ENCODE data around the gene CYFIP1.
"Not testable (repeated sequence)": the region's sequence is repeated elsewhere in the genome, so short reads cannot be mapped to it uniquely, and the experiment has no call there.

Gene CYFIP1

DNA sequence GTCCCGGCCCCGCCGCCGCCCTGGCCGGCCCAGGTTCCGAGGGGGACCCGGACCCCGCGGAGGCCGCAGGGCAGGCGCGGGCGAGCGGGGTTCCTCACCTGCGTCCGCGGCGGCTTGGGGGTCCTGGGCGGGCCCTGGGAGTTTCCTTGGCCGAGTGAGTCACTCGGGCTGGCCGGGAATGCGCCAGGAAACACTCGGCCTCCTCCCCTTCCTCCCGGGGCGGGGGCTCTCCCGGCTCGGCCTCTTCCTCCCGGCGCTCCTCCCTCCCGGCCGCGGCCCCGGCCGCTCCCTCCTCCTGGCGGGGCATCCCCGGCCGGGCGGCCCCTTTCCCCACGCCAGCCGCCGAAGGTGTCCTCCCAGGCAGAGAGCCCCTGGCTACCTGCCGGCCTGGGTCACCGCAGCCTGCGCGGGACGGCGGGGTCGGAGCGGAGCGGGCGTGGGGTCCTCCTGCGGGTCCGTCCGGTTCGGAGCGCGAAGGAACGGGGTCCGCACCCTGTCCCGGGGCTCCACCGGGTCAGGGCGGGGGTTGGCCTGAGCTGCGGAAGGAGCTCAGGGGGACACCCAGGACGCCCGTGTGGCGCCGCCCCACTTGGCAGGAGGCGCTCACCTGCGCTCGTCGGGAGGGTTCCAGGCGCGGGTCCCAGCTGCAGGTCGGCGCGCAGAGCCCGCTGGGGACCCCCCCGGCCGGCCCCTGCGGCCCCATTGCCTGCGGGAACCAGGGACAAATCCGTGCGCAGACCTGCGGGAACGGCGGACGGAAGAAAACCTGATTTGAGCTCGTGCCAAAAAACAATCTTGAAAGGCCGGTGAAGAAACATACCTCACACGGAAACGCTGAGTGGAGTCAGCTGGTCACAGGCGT is at the start of gene CYFIP1:
Gene CYFIP1, minus strand, starts transcription at position 180 of the 862 bp plus-strand sequence. CDS start 33,083 bp downstream, outside the sequence.
- TF ChIP-seq, protein P1, sequence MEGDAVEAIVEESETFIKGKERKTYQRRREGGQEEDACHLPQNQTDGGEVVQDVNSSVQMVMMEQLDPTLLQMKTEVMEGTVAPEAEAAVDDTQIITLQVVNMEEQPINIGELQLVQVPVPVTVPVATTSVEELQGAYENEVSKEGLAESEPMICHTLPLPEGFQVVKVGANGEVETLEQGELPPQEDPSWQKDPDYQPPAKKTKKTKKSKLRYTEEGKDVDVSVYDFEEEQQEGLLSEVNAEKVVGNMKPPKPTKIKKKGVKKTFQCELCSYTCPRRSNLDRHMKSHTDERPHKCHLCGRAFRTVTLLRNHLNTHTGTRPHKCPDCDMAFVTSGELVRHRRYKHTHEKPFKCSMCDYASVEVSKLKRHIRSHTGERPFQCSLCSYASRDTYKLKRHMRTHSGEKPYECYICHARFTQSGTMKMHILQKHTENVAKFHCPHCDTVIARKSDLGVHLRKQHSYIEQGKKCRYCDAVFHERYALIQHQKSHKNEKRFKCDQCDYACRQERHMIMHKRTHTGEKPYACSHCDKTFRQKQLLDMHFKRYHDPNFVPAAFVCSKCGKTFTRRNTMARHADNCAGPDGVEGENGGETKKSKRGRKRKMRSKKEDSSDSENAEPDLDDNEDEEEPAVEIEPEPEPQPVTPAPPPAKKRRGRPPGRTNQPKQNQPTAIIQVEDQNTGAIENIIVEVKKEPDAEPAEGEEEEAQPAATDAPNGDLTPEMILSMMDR (conservative IDR thresholded peaks at IDR 0.05; ENCODE audit: low read depth): no peak
- ChIA-PET POLR2A (ENCODE audit: low non-redundant PET) (interaction anchor here (0.6 to 1.2 kb wide), 3 partner anchors 16 to 26 kb away, joined by 3 to 4 read pairs (median 4); no protein-coding TSS in a partner anchor), CTCF (interaction anchor here (1.0 to 3.0 kb wide), 2 partner anchors 26 to 74 kb away, joined by 3 to 10 read pairs; no protein-coding TSS in a partner anchor)
- peak within 1 kb of the TSS; percentile 88 for H3K27ac ChIP-seq
- DNase-seq (ENCODE audit: low spot score): peak; percentile 98

DNA sequence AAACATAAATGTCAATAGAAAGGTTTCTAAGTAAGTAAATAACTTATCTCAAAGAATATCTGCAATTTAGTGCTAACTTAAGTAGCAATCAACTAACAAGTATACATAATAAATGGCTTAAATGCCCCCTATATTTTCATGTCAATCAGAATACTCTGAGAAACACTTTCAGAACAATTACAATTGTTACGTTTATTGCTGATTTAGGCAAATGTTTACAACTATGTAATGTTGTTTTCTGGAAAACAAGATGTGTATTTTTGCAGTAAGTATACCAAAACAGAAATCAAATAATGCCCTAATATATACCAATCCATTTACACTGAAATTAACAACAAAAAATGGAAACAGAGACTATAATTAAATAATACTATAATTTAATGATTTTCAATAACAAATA is 46.0 kb upstream of the CYFIP1 start:
- ChIA-PET POLR2A (ENCODE audit: low non-redundant PET) (no interaction called here), CTCF (no interaction called here)
- TF ChIP-seq, protein P1 (conservative IDR thresholded peaks at IDR 0.05; ENCODE audit: low read depth): no peak
- H3K27ac ChIP-seq: no peak overlapping the region
- no peak for DNase-seq (ENCODE audit: low spot score)

DNA sequence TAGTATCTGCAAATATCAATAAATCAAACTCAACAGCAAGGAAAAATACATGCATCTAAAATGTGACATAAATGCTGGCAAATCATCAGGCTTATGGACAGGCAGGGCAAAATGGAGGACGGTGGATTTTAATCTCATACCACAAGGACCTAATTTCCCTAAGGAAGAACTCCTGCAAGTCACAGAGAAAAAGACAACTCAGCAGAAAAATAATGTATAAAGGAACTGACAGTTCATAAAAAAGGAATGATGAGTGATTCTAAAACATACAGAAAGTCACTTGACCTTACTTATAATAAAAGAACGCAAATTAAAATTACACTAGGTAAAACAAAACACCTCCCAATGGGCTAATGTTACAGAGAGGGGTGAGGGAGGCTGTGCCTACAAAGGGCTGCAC is 42.0 kb upstream of the CYFIP1 start:
- H3K27ac ChIP-seq: no peak overlapping the region
- POLR2A ChIA-PET (ENCODE audit: low non-redundant PET): no interaction called here
- DNase-seq (ENCODE audit: low spot score): no peak
- CTCF ChIA-PET: interaction anchor here (0.6 to 0.7 kb wide), 2 partner anchors 62 to 1766 kb away, joined by 3 to 4 read pairs; no protein-coding TSS in a partner anchor
- TF ChIP-seq, protein P1 (conservative IDR thresholded peaks at IDR 0.05; ENCODE audit: low read depth): no peak

DNA sequence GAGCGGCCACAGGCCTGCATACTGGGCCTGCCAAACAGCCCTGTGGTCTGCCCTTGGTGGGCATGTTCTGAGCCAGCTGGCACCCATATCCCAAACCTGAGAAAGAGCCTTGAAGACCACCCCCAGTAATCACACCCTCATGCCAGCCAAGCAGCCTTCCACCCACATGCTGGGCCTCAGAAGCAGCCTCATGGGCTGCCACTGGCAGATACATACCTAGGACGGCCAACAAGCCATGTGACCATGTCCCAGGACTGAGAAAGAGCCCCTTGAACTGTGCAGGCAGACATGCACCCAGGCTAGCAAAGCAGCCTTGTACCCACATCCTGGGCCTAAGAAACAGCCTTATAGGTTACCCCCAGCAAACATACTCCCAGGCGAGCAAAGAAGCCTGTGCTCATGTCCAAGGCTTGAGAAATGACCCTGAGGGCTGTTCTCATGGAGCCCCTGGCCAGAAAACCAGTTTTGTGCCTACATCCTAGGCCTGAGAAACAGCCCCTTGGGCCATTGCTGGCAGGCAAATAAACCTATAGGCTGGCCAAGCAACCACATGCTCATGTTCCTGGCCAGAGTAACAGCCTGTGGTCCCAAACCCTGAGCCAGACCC is 34.3 kb upstream of the CYFIP1 start:
- POLR2A ChIA-PET (ENCODE audit: low non-redundant PET): no interaction called here
- no peak for DNase-seq (ENCODE audit: low spot score)
- CTCF ChIA-PET: interaction anchor here (0.7 kb wide), 1 partner anchor 27 kb away, joined by 3 read pairs; no protein-coding TSS in a partner anchor
- no peak overlapping the region for H3K27ac ChIP-seq
- TF ChIP-seq, protein P1 (conservative IDR thresholded peaks at IDR 0.05; ENCODE audit: low read depth): no peak

DNA sequence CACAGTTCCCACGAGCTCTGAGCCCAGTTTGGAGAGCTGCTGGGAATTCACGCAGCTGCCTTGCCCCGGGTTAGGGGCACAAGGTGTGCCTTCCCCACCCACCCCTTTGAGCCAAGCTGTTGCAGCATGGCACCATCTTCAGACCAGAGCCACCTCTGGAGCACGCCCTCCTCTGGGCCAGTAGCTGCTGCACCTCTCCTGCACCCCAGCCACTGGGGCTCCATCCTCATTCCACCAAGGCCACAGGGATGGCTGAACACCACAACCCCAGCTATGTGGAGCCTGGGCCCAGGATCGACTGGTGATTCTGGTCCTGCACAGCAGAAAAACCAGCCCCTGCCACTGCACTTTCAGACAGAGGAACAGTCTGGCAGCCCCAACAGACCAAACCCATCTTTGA is 33.5 kb upstream of the CYFIP1 start:
- no peak for DNase-seq (ENCODE audit: low spot score)
- ChIA-PET POLR2A (ENCODE audit: low non-redundant PET) (no interaction called here), CTCF (no interaction called here)
- TF ChIP-seq, protein P1 (conservative IDR thresholded peaks at IDR 0.05; ENCODE audit: low read depth): no peak
- no peak overlapping the region for H3K27ac ChIP-seq

DNA sequence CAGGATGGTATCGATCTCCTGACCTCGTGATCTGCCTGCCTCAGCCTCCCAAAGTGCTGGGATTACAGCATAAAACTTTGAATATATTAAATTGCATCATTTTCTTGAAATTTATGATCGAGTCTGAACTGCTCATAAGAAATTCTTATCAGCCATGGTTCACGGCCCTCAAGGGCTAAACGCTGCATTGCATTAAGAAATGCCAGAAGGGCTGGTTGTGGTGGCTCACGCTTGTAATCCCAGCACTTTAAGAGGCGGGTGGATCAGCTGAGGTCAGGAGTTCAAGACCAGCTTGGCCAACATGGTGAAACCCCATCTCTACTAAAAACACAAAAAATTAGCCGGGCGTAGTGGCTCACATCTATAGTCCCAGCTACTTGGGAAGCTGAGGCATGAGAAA is 32.4 kb upstream of the CYFIP1 start:
- DNase-seq (ENCODE audit: low spot score); H3K27ac ChIP-seq: not testable (repeated sequence)
- POLR2A ChIA-PET (ENCODE audit: low non-redundant PET): interaction anchor here (1.2 kb wide), 1 partner anchor 27 kb away, joined by 8 read pairs; the partner anchor contains the start of gene TUBGCP5
- CTCF ChIA-PET: interaction anchor here (0.7 kb wide), 1 partner anchor 11 kb away, joined by 5 read pairs; no protein-coding TSS in a partner anchor
